Putamen (tissue), 1 donor: ENCODE measurements around the gene GNE.
"Not testable (repeated sequence)": the region's sequence is repeated elsewhere in the genome, so short reads cannot be mapped to it uniquely, and the experiment has no call there.

Experiments used
- DNase-seq: peaks from one replicate; pipeline ENCODE4 v3.0.0-alpha.2; 2016; ENCODE audit warnings: low spot score

Gene GNE

DNA sequence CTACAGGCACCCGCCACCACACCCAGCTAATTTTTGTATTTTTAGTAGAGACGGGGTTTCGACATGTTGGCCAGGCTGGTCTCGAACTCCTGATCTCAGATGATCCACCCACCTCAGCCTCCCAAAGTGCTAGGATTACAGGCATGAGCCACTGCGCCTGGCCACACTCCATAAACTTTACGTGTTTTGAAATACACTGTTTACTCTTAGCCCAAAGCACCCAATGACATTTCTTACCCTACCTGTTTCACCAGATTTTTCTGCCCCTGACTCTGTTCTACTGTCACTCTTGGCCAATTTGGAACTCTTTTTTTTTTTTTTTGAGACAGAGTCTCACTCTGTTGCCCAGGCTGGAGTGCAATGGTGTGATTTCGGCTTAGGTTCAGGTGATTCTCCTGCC is 15.1 kb upstream of the GNE start:
- DNase-seq: not testable (repeated sequence)

DNA sequence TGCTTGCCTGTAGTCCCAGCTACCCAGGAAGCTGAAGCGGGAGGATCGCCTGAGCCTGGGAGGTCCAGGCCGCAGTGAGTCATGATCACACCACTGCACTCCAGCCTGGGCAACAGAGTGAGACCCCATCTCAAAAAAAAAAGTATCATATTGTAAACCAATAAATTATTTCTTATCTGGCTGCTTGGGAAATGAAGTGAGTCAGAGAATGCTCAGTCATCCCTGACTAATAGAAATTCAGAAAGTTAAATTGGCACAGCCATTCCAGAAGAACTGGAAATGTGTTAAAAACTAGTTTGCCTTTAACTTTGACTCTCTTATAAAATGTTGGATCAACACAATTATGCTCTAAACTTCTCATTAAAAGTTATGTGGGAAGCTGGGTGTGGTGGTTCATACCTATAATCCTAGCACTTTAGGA is 9.8 kb upstream of the GNE start:
- no peak for DNase-seq

DNA sequence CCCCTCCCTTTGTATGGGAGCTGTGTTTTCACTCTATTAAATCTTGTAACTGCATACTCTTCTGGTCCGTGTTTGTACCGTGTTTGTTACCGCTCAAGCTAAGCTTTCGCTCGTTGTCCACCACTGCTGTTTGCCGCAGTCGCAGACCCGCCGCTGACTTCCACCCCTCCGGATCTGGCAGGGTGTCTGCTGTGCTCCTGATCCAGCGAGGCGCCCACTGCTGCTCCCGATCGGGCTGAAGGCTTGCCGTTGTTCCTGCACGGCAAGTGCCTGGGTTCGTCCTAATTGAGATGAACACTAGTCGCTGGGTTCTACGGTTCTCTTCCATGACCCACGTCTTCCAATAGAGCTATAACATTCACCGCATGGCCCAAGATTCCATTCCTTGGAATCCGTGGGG is 6.6 kb upstream of the GNE start:
- DNase-seq: no peak

DNA sequence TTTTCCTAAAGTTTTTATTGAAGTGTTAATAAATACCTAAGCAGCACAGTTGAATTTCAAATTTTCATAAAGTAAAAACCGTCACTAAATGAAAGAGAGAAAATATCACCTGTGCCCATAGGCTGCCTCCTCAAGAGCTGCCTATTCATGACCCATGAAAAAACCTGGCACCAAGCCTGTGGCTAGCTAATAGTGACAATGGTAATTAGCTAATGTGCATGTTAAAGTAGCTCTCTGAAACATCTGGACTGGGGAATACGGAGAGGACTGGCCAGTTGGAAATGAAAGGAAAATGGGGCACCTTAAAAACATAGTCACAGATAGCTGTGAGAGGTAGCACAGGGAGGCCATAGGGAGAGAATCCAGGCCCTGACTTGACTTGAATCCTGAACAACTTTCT is 5.4 kb upstream of the GNE start:
- no peak for DNase-seq

DNA sequence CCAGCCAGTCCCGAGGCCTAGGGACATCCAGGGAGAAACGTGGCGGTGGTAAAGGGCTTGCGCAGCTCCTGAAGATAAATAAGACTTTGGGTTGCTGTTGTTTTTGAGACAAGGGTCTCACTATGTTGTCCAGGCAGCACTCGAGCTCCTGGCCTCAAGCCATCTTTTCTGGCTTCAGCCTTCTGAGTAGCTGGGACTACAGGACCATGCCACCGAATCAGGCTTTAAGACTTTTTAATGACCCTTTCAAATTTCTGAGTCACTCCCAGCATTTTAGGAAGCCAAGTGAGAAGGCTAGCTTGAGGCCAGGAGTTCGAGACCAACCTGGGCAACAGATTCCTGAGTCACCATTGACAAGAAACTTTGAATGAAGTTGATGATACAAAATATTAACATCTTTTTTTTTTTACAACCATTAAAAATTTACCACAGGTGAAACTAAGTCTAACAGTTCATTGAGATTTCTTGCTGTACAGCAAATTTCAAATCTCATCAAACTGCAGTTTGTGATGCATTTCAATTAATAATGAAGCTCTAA is 817 bp upstream of the GNE start:
- no peak for DNase-seq

DNA sequence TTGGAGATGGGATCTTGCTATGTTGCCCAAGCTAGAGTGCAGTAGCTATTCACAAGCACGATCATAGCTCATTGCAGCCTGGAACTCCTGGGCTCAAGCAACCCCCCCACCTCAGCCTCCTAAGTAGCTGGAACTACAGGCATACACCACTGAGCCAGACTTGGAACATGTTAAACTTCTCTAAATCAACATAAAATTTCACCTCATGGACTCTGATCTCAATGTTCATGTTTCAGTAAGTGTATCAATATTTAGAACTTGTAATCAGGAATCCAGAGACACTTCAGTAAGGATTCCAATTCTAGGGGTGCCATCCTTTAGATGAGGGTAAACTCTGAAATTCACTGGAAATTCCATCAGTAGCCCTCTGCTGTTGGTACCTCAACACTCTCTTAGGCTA is 6.8 kb downstream of the GNE start:
- no peak for DNase-seq

DNA sequence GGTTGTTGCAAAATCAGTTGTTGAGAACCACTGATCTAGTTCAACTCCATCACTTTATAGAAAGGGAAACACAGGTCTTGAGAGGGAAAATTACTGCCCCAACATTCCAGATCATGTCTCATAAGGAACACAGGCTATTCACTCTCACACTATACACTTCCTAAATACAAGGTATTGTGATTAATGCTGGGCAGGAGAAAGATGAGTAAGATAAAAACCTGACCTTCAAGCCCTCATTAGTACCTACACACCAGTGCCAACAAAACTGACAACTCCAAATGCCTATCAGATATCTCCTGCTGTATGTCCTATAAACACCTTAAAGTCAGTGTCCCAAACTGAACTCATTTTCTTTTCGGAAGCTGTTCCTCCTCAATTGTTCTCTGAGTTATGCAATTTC is 8.2 kb downstream of the GNE start:
- DNase-seq: no peak

DNA sequence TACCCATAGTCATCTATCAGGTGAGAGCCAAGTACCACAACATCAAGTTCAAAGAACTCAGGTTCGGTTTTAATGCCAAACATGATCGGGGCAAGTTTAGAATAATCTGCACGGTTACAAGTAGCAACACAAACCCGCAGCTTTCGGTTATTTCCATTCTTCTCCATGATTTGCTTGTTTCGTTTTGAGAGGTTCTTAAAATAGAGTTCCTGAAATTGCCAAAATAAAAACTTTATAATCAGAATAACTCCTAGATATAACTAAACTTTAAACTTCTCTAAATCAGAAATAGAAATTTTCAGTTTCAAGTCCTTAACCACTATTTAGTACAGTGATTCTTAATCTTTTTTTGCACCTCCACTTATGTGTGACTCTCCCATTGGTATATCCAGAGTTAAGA is 9.1 kb downstream of the GNE start:
- no peak for DNase-seq

DNA sequence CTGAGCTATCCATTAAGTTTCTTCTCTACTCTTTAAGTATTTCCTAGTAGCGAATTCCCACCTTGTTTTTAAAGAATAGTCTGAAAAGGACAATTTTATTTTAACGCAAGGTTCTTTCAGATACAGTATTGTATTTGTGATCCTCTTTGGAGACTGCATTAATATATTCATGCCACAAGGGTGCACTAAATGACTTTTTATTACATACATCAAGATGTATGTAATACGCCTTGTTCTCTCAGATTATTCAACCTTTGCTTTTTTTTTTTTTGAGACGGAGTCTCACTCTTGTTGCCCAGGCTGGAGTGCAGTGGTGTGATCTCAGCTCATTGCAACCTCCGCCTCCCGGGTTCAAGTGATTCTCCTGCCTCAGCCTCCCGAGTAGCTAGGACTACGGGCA is 10.2 kb downstream of the GNE start:
- DNase-seq: peak; percentile 35

DNA sequence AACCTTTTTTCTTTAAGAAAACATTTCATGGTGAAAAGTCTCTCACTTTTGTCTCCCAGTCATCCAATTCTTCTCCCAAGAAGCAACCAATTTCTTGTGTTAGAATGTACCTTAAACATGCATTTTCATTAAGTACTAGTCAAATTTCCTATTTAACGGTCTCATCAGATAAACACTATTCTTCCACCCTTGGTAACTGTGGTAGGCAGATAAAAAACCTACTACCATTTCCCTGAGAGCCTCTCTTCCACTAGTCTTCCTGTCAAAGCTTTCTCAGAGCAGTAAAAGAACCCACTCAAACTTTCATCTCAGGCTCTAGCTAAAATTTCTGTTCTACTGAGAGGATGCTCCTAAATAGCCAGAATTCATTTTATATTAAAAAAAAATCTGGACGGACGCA is 10.9 kb downstream of the GNE start:
- DNase-seq: no peak

DNA sequence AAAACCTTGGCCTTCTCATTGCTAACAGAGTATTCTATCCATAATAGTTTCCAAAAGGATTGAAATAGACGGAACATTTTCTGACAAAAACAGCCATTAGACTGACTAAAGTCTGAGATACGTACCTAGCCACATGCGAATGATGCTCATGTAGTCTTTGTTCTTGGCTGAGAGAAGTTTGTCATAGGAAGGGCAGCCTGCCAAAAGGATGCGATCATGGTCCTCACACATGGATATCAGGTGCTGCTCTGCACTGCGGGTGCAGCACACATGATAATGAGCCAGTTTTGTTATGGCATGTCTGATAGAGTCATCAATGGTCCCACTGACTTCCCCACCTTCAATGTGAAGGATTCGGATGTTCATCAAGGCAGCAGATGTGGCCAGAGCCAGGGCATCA is 12.3 kb downstream of the GNE start:
- DNase-seq: no peak

DNA sequence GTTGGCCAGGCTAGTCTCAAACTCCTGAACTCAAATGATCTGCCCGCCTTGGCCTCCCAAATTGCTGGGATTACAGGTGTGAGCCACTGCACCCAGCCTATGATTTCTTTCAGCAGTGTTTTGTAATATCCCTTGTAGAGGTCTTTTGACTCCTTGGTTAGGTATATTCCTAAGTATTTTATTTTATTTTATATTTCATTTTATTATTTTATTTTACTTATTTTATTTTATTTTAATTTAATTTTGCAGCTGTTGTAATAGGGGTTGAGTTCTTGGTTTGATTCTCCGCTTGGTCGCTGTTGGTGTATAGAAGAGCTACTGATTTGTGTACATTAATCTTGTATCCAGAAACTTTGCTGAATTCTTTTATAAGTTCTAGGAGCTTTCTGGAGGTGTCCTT is 18.6 kb downstream of the GNE start:
- not testable (repeated sequence) for DNase-seq

DNA sequence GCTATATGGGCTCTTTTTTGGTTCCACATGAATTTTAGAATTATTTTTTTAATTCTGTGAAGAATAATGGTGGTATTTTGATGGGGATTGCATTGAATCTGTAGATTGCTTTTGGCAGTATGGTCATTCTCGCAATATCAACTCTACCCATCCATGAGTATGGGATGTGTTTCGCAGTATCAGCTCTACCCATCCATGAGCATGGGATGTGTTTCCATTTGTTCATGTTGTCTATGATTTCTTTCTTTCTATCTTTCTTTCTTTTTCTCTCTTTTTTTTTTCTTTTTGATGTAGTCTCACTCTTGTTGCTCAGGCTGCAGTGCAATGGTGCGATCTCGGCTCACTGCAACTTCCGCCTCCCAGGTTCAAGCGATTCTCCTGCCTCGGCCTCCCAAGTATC is 19.0 kb downstream of the GNE start:
- not testable (repeated sequence) for DNase-seq

DNA sequence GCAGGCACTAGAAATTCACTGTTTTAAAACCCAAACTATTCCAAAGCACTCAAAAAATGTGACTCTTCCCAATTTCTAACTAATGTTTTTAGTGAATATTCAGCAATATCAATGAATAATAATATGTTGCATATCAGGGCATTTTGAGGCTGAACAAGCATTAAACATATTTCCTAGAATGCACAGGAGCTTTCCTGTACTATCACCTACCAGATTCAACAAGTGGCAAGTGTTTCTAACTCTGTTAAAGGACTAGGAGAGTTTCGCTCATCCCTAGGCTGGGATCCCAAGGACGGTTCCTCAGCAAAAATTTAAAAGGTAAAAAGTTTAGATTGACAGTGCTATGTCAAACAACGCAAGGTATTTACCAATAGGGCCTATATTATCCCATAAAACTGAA is 21.0 kb downstream of the GNE start:
- DNase-seq: no peak

DNA sequence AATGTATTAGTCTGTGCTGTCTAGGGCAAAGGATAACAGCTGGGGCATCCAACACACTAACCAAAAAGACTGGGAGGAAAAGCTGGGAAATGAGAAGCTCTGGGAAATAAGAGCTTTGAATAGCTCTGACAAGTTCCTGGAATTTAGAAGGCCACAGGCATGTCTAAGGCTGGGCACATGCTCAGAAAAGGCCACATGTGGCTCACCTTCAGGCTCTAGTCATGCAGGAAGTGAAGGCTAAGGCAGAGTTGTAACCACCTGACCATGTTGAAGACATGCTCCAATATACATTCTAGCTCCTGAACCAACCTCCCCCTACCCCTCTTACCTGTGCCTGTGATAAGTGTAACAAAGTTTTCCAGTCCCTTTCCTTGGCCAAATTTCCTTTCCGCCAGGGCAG is 35.8 kb downstream of the GNE start:
- no peak for DNase-seq

DNA sequence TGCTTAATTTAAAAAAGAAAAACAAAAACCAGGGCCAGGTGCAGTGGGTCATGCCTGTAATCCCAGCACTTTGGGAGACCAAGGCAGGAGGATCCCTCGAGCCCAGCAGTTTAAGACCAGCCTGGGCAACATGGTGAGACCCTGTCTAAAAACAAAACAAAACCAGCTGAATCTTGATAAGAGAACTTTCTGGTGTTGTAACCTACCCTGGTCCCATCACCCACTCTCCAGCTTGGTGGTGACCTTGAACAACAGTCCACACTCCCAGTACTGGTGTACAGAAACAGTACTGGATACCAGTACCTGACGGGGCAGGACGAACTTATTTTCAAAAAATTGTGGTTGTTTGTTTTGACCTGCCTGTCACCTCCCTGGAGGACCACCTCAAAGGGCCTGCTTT is 36.6 kb downstream of the GNE start:
- no peak for DNase-seq

DNA sequence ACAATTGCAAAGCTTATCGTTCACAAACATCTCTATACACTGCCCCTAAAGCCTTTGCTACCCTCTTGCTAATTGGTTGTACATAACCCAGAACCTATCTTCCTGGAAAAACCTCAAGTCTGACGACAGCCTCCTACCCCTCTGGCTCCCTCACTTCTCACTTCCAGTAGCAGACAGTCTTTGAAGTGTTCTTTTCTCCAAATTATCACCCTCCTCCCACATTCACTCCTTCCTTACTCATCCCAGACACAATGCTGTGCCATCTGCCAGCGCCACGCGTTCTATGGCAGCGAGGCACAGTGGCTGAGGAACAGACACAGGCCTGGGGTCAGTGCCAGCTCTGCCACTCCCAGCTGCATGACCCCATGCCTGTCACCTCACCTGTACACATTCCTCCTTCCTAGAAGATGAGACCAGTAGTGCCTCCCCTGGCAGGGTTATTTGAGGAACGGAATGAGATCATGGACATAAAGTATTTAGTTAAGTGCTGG is 39.8 kb downstream of the GNE start:
- DNase-seq: no peak

DNA sequence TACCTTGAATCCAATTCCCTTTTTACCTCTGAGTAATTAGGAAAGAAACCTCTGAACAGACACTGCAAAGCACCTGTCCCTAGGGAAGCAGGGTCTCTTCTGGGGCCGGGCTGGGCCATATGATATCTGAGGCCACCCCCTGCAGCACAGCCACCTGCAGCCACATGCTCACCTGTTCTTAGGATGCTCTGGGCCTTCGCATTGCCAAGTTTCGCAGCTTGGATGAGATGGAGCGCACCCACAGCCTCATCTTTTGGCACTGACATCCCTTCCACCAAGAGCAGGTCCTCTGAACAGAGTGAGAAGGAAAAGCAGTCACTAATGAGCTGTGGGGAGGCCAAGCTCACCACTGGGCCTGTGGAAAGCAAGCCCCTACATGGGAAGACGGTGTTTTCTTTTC is 40.2 kb downstream of the GNE start:
- no peak for DNase-seq

DNA sequence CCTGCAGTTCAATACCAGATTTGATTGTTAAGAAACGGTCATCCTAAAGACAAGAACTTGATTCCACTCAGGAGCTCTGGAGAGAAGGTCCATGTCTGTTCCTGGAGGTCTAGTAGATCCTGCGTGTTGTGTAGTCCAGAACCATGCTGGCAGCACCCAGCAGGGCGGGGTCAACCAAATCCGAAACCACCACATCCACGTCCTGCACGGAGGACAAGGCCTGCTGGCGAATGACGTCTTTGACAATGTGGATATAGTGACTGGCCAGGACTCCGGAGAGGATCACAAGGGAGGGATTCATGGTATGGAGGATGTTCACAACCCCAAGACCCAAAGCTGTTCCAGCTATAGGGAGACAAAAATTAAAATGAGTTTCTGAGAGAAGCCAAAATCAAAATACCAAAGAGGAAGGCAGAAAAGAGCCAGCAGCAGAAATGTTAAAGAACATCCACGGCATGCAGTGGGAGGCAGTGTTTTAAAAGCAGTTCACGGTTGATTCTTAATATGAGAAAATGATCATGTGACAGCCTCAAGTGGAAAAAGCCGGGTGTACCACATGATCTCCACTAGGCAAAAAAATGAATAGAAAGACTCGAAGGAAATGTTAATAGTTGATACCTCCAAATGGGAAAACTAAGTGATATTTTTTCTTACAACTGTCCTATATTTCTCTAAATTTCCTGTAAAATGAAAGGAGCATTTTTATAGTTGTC is 40.8 kb downstream of the GNE start:
- peak; percentile 60 for DNase-seq

DNA sequence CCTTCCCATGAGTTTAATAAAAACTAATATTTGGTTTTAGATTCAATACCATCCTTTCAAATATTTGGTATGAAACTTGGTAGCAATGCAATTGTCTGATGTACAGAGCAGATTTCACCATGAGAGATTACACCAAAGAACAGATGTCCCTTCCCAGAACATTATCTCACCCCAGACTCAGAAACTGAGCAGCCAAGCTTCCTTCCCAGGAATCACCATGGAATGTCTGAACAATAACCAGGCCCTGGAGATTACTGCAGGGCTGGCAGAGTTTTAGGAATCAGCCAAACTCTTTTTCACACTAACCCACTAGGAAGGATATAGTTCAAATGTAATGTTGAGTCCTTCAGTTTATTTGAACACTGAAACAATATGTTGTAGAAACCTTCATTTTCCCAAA is 43.7 kb downstream of the GNE start:
- no peak for DNase-seq

DNA sequence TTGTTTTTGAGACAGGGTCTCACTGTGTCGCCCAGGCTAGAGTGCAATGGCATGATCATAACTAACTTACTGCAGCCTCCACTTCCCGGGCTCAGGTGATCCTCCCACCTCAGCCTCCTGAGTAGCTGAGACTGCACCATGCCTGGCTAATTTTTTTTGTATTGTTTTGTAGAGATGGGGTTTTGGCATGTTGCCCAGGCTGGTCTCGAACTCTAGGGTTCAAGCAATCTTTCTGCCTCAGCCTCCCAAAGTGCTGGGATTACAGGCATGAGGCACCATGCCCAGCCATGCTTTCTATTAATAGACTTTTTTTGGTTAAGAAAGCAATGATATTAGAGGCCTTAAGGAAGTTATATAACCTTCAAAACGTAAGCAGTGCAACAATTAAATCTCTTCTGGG is 44.3 kb downstream of the GNE start:
- DNase-seq: no peak

DNA sequence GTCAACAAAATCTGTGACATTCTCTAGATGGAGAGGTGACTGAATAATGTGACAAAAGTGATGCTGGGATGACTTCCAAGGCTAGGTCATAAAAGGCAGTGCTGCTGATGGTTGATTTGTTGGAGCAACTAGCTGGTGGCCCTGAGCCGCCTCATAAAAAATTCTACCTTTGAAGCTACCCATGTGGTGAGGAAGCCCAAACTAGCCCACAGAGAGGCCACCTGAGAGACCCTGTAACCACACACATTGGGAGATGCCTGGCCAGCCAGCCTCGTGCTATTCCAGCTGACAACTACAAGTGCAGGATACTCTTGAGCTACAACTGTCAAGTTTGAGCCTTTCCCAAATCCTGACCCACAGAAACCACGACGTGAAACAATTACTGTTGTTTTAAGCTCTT is 44.9 kb downstream of the GNE start:
- DNase-seq: no peak

DNA sequence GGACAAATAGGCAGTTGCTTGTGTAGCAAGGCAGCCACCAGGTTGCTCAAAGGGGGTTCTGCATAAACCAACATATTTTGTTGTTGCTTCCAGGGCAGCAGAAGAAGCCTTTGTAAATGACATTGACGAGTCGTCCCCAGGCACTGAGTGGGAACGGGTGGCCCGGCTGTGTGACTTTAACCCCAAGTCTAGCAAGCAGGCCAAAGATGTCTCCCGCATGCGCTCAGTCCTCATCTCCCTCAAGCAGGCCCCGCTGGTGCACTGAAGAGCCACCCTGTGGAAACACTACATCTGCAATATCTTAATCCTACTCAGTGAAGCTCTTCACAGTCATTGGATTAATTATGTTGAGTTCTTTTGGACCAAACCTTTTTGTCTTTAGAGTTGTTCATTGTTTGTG is 46.7 kb downstream of the GNE start:
- no peak for DNase-seq

DNA sequence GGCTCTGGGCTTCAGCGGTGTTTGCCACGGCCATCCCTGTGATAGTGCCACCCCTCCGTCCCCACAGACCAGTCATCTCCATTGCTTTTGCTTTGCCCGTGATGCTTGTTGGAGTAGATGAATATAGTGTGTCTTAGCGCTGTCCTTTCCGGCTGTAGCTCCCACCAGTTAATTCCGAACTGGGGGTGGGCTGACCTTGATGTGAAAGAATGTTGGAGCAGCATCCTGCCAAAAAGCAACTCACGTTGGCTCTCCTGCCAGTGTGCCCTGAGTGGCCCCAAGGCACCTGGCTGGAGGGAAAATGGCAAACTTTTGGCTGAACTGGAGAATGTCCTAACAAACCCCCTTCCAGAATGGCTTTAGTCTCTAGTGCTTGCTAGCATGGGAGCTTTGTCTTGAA is 47.5 kb downstream of the GNE start:
- no peak for DNase-seq
